GM18870 (cell line): ENCODE data around the gene BCAR1.
"Not testable (repeated sequence)": the region's sequence is repeated elsewhere in the genome, so short reads cannot be mapped to it uniquely, and the experiment has no call there.

Source experiments
- ATAC-seq: cut with Tn5 transposase; IDR thresholded peaks from one replicate; pipeline ENCODE4 v1.9.1; 2021; ENCODE audit warnings: moderate library complexity; ENCODE audit not compliant: unreplicated experiment

The BCAR1 gene

GRCh38 chr16:75225678-75226515 lies 25.5 kb downstream of the BCAR1 start:
- ATAC-seq = no peak

- ATAC-seq = no peak
Measured at GRCh38 chr16:75225092-75225491, 26.3 kb downstream of the BCAR1 start.

DNA sequence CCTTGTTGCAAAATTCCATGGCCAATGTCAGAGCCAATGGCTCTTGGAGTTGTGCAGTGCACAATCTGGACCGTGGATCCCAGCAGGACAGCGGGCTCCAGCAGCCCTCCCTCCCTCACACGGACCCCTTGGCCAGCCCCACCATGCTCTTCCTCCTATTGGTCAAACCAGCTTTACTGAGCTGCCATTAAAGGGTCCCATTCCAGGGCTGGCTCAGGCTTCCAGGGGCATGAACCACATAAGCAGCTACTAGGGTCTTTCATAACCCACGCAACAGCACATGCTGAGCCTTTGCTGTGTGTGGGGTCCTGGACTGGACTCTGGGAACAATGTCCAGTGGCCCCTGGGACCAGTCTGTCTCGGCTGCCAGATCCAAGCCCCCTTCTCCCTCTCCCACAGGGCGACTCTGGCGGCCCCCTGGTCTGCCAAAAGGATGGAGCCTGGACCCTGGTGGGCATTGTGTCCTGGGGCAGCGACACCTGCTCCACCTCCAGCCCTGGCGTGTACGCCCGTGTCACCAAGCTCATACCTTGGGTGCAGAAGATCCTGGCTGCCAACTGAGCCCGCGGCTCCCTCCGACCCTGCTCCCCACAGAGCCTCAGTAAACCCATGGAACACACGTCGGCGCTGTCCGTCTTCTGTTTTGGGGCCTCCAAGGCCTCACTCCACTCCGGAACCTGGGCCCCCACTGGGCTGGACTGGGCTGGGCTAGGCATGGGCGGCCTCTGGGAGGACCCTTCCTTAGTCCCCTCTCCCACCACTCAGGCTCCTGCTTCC lies 26.9 kb downstream of the BCAR1 start:
- ATAC-seq = no peak

- not testable (repeated sequence) for ATAC-seq
Measured at GRCh38 chr16:75223129-75223528, 28.3 kb downstream of the BCAR1 start.

DNA sequence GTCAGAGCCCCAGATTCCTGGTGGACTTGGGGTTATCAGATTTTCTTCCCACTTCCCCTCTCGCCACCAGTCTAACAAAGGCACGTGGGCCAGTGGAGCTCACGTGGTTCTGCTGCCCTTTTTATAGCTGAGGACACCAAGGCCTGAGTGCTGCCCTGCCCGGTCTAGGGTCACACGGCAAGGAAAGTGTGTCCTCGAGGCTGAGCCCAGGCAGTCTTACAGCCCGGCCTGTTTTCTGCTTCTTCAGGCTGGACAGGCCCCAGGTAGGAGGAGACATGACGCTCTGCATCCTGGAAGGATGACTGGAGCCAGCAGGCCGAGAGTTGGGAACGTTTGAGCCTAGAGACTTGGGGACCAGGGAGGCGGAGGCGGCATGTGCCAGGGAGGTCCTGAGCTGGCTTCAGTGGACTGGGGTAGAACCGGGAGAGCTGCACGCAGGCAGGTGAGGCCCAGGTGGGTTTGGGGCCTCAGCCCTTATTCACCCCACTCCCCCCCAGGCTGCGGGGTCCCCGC lies 29.1 kb downstream of the BCAR1 start:
- no peak for ATAC-seq

DNA sequence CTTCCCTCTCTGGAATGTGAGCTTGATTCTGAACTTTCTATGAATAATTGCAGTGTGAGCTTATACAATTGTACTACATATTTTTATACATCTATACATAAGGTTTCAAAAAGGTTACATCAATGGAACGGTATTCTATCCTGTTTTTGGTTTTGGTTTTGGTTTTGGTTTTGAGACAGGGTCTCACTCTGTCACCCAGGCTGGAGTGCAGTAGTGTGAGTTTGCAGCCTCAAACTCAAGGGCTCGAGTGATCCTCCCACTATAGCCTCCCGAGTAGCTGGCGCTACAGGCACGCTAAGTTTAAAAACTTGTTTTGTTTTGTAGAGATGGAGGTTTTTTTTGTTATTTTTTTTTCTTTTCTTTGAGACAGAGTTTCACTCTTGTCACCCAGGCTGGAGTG lies 31.6 kb downstream of the BCAR1 start:
- peak; percentile 60 for ATAC-seq

GRCh38 chr16:75219088-75219487 lies 32.3 kb downstream of the BCAR1 start:
- ATAC-seq = no peak

DNA sequence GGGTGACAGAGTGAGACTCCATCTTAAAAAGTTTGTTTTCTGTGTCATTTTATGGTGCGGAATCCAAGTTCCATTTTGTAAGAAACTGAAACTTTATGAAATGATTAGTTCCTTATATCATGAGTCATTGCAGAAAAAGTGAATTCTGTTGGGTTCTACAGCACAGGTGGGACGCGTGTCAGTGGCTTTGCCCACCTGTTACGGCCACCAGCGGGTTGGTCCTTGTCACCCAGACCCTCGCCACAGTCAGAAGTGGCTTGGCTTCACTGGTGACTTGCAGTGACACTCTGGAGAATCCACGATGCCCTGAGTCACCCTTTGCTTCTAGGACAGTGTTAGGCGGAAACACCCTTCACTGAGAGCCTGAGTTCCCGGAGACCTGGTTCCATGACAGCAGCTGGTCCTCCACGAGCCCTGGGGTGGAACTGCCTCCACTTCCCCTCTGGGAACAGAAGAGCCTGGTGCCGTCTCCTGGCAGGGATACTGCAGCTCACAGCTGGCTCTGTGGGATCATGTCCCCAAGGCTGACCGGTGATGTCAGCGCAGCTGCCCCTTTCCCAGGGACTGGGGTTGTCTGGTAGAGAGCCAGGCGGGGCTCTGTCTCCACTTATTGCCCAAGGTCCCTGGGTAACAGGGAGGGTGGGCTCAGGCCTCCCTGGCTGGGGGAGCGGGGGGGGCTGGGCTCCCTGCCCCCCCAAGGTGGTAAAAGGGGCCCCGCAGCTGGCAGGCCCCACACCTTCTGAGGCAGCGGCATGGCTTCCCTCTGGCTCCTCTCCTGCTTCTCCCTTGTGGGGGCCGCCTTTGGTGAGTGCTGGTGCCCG lies 33.0 kb downstream of the BCAR1 start, which contains the start of gene CTRB1:
Gene CTRB1, plus strand, starts transcription at position 733 of the 821 bp plus-strand sequence. Its CDS starts 20 bp downstream, at position 753.
- ATAC-seq = peak; percentile 71

GRCh38 chr16:75217389-75217851 lies 34.0 kb downstream of the BCAR1 start:
- ATAC-seq = no peak

DNA sequence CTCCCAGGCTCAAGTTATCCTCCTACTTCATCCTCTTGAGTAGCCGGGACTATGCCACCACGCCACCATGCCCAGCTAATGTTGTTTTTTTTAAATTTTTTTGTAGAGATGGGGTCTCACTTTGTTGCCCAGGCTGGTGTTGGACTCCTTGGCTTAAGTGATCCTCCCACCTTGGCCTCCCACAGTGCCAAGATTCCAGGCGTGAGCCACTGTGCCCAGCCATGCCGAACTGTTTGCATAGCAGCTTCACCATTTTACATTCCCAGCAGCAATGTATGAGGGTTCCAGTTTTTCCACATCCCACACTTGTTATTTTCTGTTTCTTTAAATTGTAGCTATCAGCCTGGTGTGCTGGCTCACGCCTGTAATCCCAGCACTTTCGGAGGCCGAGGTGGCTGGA lies 34.8 kb downstream of the BCAR1 start:
- ATAC-seq = no peak

GRCh38 chr16:75216127-75216526 lies 35.3 kb downstream of the BCAR1 start:
- no peak for ATAC-seq

- ATAC-seq = not testable (repeated sequence)
Measured at GRCh38 chr16:75211286-75211685, 40.1 kb downstream of the BCAR1 start.

DNA sequence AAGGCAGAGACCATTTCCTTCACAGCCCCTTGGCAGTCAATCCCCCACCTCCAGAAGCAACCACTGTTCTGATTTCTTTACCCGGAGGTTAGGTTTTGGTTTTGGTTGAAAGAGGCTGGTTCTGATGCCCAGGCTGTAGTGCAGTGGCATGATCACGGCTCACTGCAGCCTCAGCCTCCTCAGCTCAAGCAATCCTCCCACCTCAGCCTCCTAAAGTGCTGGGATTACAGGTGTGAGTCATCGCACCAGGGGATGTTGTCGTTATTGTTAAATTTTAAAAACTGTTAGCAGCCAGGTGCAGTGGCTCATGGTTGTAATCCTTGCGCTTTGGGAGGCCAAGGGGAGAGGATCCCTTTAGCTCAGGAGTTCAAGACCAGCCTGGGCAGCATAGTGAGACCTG lies 41.5 kb downstream of the BCAR1 start:
- no peak for ATAC-seq

GRCh38 chr16:75209514-75209913 lies 41.9 kb downstream of the BCAR1 start:
- ATAC-seq = not testable (repeated sequence)

- ATAC-seq = no peak
Measured at GRCh38 chr16:75208861-75209505, 42.4 kb downstream of the BCAR1 start.

DNA sequence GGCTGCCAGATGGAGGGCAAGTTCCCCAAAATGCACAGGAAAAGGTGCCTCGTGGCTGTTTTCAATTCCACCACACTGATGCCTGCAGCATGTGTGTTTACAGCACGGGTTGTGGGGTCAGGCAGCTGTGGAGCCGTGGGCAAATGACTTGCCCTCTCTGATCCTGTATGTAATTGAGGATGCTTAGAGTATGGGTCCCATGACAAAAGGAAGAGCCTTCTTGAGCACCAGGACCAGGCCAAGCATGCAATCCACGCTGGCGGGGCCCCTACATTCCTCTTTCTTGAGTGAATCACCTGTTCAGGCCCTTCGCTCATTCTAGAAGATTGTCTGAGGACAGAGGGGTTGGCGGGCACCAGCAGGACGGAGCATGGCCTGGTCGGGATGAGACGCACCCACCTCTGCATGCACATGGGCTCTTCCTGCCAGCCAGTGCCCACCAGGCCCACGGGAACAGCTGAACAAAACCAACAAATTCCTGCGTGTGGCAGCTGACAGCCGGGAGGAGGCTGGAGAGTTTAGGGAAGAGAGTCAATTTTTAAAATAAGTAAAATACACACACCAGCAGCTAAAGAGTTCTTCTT lies 43.1 kb downstream of the BCAR1 start:
- ATAC-seq = no peak

DNA sequence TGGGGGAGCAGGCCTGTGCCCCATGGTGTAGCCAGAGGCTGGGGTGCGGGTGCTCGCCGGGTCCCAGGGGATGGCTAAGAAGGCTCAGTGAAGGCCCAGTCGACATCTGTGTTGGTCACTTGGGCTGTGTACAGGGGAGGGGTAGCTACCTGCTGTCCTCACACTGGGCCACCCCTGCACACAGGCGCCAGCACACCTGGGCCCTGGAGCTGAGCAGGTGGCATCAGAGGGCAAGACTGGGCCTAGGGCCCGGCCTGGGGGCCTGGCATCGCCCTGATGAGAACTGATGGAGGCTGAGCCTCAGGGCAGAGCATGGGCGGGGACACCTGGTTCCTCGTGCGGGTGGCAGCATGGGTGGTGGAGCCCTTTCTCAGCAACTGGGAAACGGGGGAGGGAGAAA lies 43.6 kb downstream of the BCAR1 start:
- ATAC-seq = no peak

- ATAC-seq = no peak
Measured at GRCh38 chr16:75206749-75207451, 44.5 kb downstream of the BCAR1 start, which contains the start of gene CTRB2. Gene CTRB2, minus strand, starts transcription at chr16:75207161. Its CDS starts 20 bp downstream, at chr16:75207141.
